ENCODE measurements around the gene NEXMIF.

NEXMIF gene

GRCh38 chrX:74923942-74924448 lies 1.3 kb downstream of the NEXMIF start:
- Histone ChIP-seq H3K27ac (ENCODE audit: extremely low read depth, low read depth, low read length) (no peak overlapping the region), H3K9me3 (ENCODE audit: control insufficient read depth, insufficient read depth, low read depth, low read length) (no peaks in the 10 kb centered on the region), H3K4me3 (ENCODE audit: low read depth, low read length) (no peak overlapping the region), H3K36me3 (ENCODE audit: control insufficient read depth in 2 of 2, insufficient read depth in 1 of 2, low read length in 2 of 2) (no peaks in the 10 kb centered on the region), H3K4me1 (ENCODE audit: control insufficient read depth, insufficient read depth, low read length) (no peaks in the 10 kb centered on the region)
- ChIA-PET POLR2A (no interaction called here), CTCF (no interaction called here)
- TF ChIP-seq ZBTB44 (tag by site-specific recombination; IDR thresholded peaks at IDR 0.05) = no peak
- TF ChIP-seq, protein P1, sequence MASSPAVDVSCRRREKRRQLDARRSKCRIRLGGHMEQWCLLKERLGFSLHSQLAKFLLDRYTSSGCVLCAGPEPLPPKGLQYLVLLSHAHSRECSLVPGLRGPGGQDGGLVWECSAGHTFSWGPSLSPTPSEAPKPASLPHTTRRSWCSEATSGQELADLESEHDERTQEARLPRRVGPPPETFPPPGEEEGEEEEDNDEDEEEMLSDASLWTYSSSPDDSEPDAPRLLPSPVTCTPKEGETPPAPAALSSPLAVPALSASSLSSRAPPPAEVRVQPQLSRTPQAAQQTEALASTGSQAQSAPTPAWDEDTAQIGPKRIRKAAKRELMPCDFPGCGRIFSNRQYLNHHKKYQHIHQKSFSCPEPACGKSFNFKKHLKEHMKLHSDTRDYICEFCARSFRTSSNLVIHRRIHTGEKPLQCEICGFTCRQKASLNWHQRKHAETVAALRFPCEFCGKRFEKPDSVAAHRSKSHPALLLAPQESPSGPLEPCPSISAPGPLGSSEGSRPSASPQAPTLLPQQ (tag by site-specific recombination; IDR thresholded peaks at IDR 0.05) = no peak
- TF ChIP-seq KLF1 (tag by site-specific recombination; IDR thresholded peaks at IDR 0.05) = no peak
- TF ChIP-seq SETDB1 (IDR thresholded peaks at IDR 0.05; ENCODE audit: insufficient read length, low read length) = no peak
- TF ChIP-seq ZNF335 (tag by site-specific recombination; conservative IDR thresholded peaks at IDR 0.05) = no peak
- no peak for TF ChIP-seq ZNF274 (IDR thresholded peaks at IDR 0.05; ENCODE audit: low read length)
- no peak for TF ChIP-seq ZNF274 (tag by site-specific recombination; IDR thresholded peaks at IDR 0.05; ENCODE audit: borderline replicate concordance)
- TF ChIP-seq ZBTB26 (tag by site-specific recombination; optimal IDR thresholded peaks at IDR 0.05) = no peak
- TF ChIP-seq ZNF624 (tag by site-specific recombination; IDR thresholded peaks at IDR 0.05) = no peak
- TF ChIP-seq ZNF513 (tag by site-specific recombination; IDR thresholded peaks at IDR 0.05) = no peak
- no peak for TF ChIP-seq MZF1 (tag by site-specific recombination; IDR thresholded peaks at IDR 0.05; ENCODE audit: borderline replicate concordance)
- no peak for TF ChIP-seq FEZF1 (tag by site-specific recombination; IDR thresholded peaks at IDR 0.05)
- no peak for TF ChIP-seq OSR2 (tag by site-specific recombination; IDR thresholded peaks at IDR 0.05)

DNA sequence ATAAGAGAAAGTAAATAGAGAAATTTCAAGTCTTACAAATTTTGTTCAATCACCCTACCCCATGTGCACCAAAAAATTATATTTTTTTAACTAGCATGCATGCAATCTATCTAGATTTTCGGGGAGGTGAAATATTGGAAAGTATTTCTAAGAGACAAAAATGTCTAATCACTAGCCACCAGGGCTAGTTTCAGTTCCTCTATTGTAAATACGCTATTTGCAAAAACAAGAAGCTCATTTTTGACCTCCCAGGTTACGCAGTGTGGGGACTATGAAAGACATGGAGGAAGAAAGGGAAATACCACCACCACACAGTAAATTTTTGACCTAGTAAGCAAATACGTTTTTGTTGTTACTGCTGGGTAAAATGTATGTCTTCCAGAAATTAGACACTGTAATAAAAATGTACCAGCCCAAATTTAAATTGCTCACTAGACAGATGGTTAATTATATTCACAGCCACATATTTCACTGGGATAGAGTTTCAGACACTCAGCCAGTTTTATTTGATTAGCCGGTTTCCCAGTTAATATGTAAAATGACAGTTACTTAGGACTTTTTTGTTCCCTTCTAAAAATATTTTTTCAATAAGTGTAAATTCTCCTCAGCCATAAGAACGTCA lies 2.2 kb downstream of the NEXMIF start:
- TF ChIP-seq ZFP37 (tag by site-specific recombination; IDR thresholded peaks at IDR 0.05) = no peak
- TF ChIP-seq ZFP41 (tag by site-specific recombination; IDR thresholded peaks at IDR 0.05; ENCODE audit: borderline replicate concordance) = no peak
- no peak for TF ChIP-seq ZNF670 (tag by site-specific recombination; IDR thresholded peaks at IDR 0.05; ENCODE audit: low read depth)
- TF ChIP-seq PRDM10 (tag by site-specific recombination; IDR thresholded peaks at IDR 0.05) = no peak
- TF ChIP-seq ZNF324 (tag by site-specific recombination; IDR thresholded peaks at IDR 0.05) = no peak
- no peak for TF ChIP-seq ZIC2 (tag by site-specific recombination; IDR thresholded peaks at IDR 0.05)
- TF ChIP-seq ZNF140 (tag by site-specific recombination; IDR thresholded peaks at IDR 0.05) = no peak
- H3K4me1 ChIP-seq (ENCODE audit: control insufficient read depth, insufficient read depth, low read length) = no peaks in the 10 kb centered on the region

More for the DNA sequence above, 2.2 kb downstream of the NEXMIF start:
- H3K9me3 ChIP-seq (ENCODE audit: control insufficient read depth, insufficient read depth, low read depth, low read length) = no peaks in the 10 kb centered on the region
- H3K4me3 ChIP-seq (ENCODE audit: low read depth, low read length) = no peak overlapping the region
- ChIA-PET CTCF (no interaction called here), POLR2A (no interaction called here)
- no peak overlapping the region for H3K27ac ChIP-seq (ENCODE audit: extremely low read depth, low read depth, low read length)
- H3K36me3 ChIP-seq (ENCODE audit: control insufficient read depth in 2 of 2, insufficient read depth in 1 of 2, low read length in 2 of 2) = no peaks in the 10 kb centered on the region
